ENCODE results near the gene CHKB.
"Not testable (repeated sequence)": the region's sequence is repeated elsewhere in the genome, so short reads cannot be mapped to it uniquely, and the experiment has no call there.

CHKB gene

DNA sequence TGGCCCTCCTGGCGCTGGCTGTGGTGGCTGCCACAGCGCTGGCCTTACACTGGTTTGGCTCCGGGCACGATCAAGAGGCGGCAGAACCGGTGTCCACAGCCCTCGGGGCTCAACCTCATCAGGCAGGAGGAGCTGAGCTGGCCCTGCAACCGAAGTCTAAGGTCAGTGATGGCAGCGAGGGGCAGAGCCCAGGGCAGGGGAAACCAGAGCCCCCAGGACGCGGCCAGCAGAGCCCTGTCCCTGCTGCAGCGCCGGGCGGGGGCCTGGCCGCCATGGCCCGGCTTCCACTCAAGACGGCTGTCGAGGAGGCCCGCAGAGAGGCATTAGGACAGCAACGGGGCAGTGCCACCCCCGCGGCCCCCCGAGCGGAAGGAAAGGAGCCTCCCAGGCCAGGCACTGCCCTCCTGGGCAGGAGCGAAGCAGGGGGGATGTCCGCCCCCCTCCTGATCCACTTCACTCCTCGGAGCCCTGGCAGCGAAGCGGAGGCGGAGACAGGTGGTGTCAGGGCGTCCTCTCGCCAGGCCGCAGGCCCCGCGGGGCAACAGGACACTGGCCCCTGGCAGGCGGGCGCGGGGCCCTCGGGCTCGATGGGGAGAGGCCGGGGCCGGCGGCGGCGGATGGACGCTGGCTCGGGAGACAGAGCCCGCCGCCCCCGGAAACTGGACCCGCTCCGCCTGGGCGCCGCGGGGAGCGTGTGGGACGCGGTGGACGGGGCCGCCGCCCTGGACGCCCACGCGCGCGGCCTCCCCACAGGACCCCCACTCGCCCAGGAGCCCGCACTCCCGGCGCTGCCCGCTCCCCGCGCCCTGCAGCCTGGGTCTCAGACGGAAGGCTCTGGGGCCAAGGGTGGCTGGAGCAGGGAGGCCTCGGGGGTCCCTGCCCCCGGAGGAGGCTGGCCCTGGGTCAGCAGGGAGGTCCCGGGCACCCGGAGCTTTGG lies 36.1 kb downstream of the CHKB start:
- DNase-seq, result no peak

DNA sequence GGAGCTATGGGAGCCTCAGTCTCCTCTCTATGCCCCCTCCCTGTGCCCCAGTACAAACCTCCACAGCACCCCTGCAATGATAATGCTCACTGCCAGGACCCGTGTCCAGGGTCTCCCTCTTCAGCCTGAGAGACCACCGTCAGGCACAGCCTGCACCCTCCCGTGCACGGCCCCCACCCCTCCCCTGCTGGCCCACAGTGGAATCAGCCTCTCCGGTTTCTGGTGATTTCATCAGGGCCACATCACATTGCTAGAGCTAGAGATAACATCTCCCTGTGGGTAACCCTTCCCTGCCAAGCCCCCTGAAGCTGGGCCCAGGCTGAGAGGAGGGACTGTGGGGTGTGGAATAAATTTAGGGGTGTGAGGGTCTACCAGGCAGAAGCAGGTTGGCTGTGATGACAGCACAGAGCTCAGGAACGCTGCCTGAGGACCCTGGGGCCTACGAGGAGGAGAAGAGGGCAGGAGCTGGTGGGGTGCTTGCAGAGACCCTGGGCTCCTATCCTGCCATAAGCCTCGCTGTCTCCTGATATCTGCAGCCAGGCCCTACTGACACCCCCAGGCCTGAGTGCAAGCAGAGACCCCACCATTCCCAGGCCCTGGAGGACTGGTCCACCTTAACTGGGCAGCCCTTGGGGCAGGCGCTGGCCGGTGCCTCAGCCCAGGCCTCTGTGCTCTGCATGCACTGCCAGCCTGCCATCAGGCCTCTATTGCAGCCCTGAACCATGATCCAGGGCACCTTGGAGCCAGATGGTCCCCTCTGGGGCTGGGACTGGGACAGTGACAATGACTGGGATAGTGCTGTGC lies 36.9 kb downstream of the CHKB start, which contains the start of gene KLHDC7B:
Gene KLHDC7B, plus strand, starts transcription at position 378 of the 804 bp plus-strand sequence. Its CDS starts 345 bp downstream, at position 723.
- no peak for DNase-seq

- DNase-seq, result no peak
Observed at GRCh38 chr22:50544746-50545253, 37.8 kb downstream of the CHKB start.

DNA sequence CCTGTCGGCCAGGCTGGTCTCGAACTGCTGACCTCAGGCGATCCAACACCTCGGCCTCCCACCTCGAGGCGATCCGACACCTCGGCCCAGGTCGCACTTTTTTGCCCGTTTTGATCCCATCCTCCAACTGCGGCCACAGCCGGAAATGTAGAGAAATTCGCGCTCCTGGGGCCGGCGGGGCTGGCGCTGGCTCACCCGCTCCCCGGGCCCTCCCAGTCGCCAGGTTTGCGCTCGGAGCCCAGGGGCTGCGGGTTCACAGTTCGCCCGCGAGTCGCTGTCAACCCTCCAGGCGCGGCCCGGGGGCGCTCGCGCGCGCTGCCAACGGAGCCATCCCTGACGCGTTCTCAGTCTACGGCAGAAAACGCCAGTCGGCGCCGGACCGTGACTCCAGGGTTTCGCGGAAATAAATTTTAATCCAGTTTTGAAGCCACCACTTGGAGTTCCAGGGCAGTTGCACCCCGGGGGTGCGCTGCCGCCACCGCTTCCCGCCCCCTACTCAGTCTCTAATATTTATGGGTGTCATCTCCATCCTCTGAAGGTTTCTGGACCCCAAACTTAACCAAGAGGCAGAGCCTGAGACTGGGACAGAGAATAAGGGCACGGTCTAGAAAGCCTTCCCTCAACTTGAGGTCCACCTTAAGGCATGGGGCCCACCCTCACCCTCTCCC lies 38.4 kb downstream of the CHKB start:
- DNase-seq, result no peak

- no peak for DNase-seq
Observed at GRCh38 chr22:50542416-50542927, 40.2 kb downstream of the CHKB start.

GRCh38 chr22:50541667-50542026 lies 41.0 kb downstream of the CHKB start:
- not testable (repeated sequence) for DNase-seq

DNA sequence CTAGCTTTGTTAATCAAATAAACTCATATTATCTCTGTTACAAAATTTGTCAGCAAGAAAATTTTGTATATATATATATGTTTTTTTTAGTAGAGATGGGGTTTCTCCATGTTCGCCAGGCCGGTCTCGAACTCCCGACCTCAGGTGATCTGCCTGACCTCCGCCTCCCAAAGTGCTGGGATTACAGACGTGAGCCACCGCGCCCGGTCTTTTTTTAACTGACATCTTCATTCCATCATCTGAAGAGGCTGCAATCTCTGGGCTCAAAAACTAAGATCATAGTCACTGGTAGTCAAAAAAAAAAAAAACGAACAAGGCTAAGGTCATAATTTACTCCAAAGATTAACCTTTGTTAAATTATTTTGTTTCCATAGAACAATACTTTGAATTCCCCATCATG lies 42.3 kb downstream of the CHKB start:
- DNase-seq, result no peak

- DNase-seq, result no peak
Observed at GRCh38 chr22:50537765-50538164, 44.9 kb downstream of the CHKB start.

DNA sequence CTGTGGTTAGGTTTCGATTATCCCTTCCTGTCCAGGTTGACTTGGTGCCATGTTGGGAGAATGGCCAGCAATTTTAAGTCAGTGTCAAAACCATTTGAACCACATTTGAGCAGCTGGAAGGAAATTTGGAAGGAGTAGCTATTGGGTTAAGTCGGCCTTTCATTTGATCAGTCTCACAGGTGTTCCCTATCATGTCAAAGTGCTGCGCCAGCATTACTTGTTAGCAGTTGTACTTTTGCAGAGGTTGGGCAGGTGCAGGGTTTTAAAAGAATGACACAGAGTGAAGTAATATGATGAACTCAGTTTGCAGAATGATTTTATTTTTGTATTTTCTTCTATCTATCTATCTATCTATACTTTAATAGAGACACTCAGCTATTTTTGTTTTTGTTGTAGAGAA lies 46.4 kb downstream of the CHKB start:
- no peak for DNase-seq

- no peak for DNase-seq
Observed at GRCh38 chr22:50535113-50535512, 47.5 kb downstream of the CHKB start.

- not testable (repeated sequence) for DNase-seq
Observed at GRCh38 chr22:50533856-50534711, 48.6 kb downstream of the CHKB start.

DNA sequence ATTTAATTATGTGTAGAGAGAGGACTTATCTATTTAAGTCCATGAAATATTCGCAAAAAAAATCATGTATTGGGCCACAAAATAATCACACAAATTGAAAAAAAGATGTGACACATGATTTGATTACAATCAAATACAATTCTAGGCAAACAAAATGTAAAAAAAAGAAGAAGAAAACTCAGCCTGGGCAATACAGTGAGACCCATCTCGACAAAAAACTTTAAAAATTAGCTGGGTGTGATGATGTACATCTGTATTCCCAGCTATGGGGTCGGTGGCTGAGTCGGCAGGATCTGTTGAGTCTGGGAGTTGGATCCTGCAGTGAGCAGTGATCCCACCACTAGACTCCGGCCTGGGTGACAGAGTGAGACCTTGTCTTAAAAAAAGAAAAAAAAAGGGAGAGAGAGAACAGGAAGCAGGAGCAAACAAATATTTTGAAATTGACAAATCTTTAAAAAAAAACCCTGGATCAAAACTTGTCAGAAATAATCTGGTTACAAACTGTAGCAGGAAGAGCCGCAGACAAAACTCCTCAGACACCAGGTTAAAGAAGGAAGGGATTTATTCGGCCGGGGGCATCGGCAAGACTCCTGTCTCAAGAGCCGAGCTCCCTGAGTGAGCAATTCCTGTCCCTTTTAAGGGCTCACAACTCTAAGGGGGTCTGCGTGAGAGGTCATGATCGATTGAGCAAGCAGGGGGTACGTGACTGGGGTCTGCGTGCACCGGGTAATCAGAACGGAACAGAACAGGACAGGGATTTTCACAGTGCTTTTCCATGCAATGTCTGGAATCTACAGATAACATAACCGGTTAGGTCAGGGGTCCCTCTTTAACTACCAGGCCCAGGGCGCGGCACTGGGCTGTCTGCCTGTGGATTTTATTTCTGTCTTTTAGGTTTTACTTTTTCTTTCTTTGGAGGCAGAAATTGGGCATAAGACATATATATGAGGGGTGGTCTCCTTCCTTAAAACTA lies 49.5 kb downstream of the CHKB start:
- no peak for DNase-seq

DNA sequence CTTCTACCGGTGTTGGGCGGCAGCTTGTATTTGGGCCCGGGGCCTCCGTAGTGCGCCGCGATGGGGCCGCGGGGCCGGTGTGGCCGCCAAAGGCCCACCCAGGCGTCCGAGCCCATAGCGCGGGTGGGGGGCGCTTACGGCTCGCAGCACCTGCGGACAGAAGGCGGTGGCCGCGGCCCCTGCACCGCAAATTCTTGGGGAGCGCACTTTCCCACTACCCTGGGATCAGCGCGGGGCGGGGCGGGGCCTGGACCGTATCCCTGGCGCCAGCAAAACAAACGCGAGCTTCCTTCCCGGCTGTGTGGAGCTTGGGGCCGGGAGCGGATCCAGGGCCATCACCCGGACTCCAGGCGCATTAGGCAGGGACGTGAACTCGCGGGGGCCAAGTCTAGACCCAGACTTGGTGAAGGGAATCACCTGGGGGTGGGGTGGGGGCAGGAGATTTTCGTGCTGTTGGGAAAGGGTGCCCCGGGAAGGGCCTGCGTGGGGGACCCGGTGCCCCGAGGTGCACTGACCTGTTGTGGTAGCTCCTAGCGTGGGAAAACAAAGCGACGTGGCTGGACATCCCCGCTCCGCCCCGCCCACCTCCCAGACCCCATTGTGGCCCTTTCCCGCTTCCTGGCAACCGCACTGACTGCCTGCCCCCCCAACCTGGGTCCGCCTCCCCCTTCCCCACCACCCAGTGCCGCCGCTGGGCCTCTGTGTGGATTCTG lies 50.5 kb downstream of the CHKB start:
- DNase-seq, result no peak

DNA sequence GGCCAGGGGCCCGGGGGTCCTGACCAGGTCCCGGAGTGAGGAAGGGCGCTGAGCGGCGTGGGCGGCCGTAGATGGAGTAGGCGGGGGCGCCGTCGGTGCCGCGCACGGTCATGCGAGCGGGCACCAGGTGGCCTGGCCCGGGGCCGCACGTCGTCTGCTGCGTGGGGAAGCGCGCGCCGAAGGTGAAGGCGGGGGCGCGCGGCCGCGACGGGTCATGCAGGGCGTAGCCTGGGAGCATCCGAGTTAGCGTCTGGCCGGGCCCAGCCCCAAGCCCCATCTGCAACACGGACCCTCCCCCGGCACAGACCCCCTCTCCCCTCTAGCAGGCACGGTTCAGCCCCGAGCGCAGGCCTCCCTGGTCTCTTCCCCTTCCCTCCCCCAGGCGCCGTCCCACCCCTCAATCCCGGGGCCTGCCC lies 51.1 kb downstream of the CHKB start:
- DNase-seq, result no peak

DNA sequence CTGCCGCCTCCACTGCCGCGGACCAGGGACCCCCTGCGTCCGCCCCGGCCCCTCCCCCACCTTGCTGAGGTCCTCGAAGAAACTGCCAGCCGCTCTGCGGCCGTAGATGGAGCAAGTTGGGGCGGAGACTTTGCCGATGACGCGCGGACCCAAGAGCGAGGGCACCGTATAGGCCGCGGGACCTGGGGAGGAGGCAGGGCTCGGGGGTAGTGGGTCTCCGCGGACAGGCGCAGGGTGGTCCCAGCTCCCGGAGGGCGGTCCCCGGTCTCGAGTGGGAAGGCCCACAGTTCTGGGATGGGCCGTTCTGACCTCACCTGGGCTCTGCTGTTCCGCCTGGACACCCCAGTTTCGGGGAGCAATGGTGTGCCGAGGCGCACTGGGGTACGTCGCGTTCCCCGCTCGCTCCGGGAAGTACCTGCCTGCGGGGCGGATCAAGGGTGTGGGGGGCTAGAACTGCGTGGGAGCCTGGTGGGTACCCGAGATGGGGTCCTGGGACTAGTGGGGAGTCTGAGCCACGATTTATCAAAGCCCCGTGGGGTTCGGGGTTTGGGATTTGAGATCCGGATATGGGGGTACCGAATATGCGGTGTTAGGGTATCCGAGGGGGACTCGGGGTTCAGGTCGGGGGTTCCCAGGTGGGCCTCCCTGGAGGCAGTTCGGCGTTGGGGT lies 51.6 kb downstream of the CHKB start:
- no peak for DNase-seq

- DNase-seq, result no peak
Observed at GRCh38 chr22:50530580-50530876, 52.1 kb downstream of the CHKB start.

DNA sequence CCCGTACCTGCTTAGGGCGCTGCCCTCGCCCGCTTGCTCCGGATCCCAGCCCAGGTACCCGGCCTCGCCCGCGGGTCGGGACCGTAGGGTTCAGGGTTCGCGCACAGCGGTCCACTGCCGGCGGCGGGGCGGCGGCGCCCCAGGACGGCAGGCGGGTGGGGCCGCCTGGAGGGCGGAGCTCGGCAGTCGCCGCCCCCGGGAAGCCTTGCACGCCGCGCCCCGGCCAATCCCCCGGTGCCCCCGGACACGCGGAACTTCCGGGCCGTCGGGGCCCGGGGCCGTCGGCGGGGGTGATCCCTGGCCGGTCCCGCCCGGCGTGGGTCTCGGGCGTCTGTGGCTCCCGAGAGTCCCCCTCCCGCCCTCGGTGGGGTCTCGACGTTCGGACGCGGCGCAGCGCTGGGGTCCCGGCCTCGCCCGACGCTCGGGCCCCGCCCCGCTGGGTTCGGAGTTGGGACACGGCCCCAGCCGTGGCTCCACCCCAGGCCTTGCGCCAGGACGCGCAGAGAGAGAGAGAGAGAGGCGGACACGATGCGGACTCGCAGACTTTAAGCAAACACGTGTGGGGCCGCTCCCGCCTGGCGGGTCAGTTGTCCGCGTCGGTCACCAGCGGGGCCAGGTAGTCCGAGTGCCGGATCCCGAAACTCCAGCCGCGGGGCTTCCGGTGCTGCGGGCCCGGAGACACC lies 52.6 kb downstream of the CHKB start, which contains the start of gene TYMP:
Gene TYMP, minus strand, starts transcription at position 116 of the 683 bp plus-strand sequence. CDS start 303 bp downstream, outside the sequence.
- no peak for DNase-seq

DNA sequence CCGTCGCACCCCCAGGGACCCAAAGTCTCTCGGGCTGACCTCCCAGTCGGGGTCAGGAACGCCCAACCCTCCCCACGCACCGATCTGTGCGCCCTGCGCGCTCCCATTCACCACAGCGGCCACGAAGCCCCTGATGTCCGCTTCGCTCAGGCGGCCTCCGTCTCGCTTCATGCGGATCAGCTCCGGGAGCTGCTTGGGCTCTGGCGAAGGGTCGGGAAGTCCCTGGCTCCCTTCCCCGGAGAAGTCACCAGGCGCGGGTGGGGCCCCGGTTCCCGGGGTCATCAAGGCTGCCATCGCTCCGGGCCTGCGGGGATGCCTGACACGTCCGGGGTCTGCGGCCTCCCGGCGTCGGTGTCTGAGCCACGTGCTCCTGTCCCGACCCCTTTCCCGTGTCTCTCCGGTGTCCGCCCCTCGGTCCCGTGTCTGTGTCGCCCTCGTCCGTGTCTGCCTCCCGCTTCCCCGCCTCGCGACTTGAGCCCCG lies 53.2 kb downstream of the CHKB start:
- DNase-seq, result no peak

Data from NCI-H1092 treated with DMSO at 0.1 percent for 48 hours (cell line).